NCI-H446 treated with DMSO at 0.1 percent for 48 hours (cell line): ENCODE data around the gene METTL24.

ENCODE experiments used
- DNase-seq: peaks from one replicate; lab custom pipeline; 2025; lab: John Stamatoyannopoulos, UW

METTL24 gene

GRCh38 chr6:110357664-110358552 lies at the start of gene METTL24:
Gene METTL24 (minus strand): TSS chr6:110358349. CDS start chr6:110358272, 77 bp downstream.
- DNase-seq: no peak

GRCh38 chr6:110404607-110405006 lies 46.5 kb upstream of the METTL24 start:
- DNase-seq: no peak

GRCh38 chr6:110401585-110402176 lies 43.5 kb upstream of the METTL24 start:
- DNase-seq: no peak

GRCh38 chr6:110400208-110400607 lies 42.1 kb upstream of the METTL24 start:
- DNase-seq: no peak

GRCh38 chr6:110399219-110400071 lies 41.3 kb upstream of the METTL24 start:
- no peak for DNase-seq

- no peak for DNase-seq
Observed at GRCh38 chr6:110398778-110399177, 40.6 kb upstream of the METTL24 start.

- DNase-seq: peak; percentile 11
Observed at GRCh38 chr6:110395221-110395620, 37.1 kb upstream of the METTL24 start.

GRCh38 chr6:110394409-110394808 lies 36.3 kb upstream of the METTL24 start:
- no peak for DNase-seq

GRCh38 chr6:110392727-110393126 lies 34.6 kb upstream of the METTL24 start:
- DNase-seq: no peak

- DNase-seq: no peak
Observed at GRCh38 chr6:110390404-110390803, 32.3 kb upstream of the METTL24 start.

- no peak for DNase-seq
Observed at GRCh38 chr6:110389689-110390382, 31.7 kb upstream of the METTL24 start.

- no peak for DNase-seq
Observed at GRCh38 chr6:110387986-110388385, 29.8 kb upstream of the METTL24 start.

GRCh38 chr6:110385458-110385863 lies 27.3 kb upstream of the METTL24 start:
- no peak for DNase-seq

GRCh38 chr6:110378552-110378951 lies 20.4 kb upstream of the METTL24 start:
- no peak for DNase-seq

GRCh38 chr6:110369066-110369465 lies 10.9 kb upstream of the METTL24 start:
- no peak for DNase-seq

- no peak for DNase-seq
Observed at GRCh38 chr6:110368284-110368683, 10.1 kb upstream of the METTL24 start.

GRCh38 chr6:110367825-110368224 lies 9.7 kb upstream of the METTL24 start:
- no peak for DNase-seq

GRCh38 chr6:110366975-110367374 lies 8.8 kb upstream of the METTL24 start:
- DNase-seq: no peak

GRCh38 chr6:110366256-110366655 lies 8.1 kb upstream of the METTL24 start:
- no peak for DNase-seq

GRCh38 chr6:110364364-110365105 lies 6.4 kb upstream of the METTL24 start:
- no peak for DNase-seq

- DNase-seq: no peak
Observed at GRCh38 chr6:110363748-110364147, 5.6 kb upstream of the METTL24 start.
